Keratinocyte (primary cell): ENCODE measurements around the gene TMEM53. TPM values are rescaled to one million over a fixed set of nuclear protein-coding genes. Genes with fewer than 3 reads are reported as not detected.

Experiments
- DNase-seq: peaks from one replicate; pipeline ENCODE4 v3.0.0-alpha.2; 2011; ENCODE audit warnings: low read depth, missing footprints, low spot score
- FAIRE-seq: peaks from 2 replicates; lab custom pipeline; 2011; peaks lifted over from hg19 to GRCh38; lab: Jason Lieb, UNC
- H2AFZ ChIP-seq: 2 replicates; pipeline ENCODE4 v1.6.0; 2012; ENCODE audit warnings: low read length, control low read depth, inconsistent platforms; ENCODE audit not compliant: control insufficient read depth
- H3K27ac ChIP-seq: 2 replicates; pipeline ENCODE4 v1.5.1; 2011; ENCODE audit warnings: low read length; ENCODE audit not compliant: control insufficient read depth, insufficient read depth
- H3K27me3 ChIP-seq: 3 replicates; pipeline ENCODE4 v1.6.0; 2011; ENCODE audit warnings: low read length; ENCODE audit not compliant: control insufficient read depth, insufficient read depth; ENCODE audit errors: extremely low read depth
- H3K36me3 ChIP-seq, 2 experiments: 2 replicates in 1 of 2; 3 replicates in 1 of 2; pipeline ENCODE4 v1.5.1; 2011; ENCODE audit warnings: low read length in 2 of 2, mild to moderate bottlenecking in 1 of 2; ENCODE audit not compliant: control insufficient read depth in 2 of 2, insufficient read depth in 2 of 2; ENCODE audit errors: extremely low read depth in 1 of 2
- H3K4me1 ChIP-seq: 3 replicates; pipeline ENCODE4 v1.5.1; 2011; ENCODE audit warnings: low read length; ENCODE audit not compliant: control insufficient read depth, insufficient read depth; ENCODE audit errors: extremely low read depth
- H3K4me2 ChIP-seq: 3 replicates; pipeline ENCODE4 v1.6.0; 2011; ENCODE audit warnings: low read depth, low read length; ENCODE audit not compliant: control insufficient read depth, insufficient read depth; ENCODE audit errors: extremely low read depth
- H3K4me3 ChIP-seq, 3 experiments: fragments of 200-600 bp in 1 of 3; sonication (generic) in 1 of 3; 2 replicates in 2 of 3; 3 replicates in 1 of 3; pipeline ENCODE4 v1.5.1; 2011 to 2016; ENCODE audit warnings: low read length in 3 of 3, mild to moderate bottlenecking in 3 of 3, control low read depth in 2 of 3, inconsistent platforms in 1 of 3, low read depth in 1 of 3, mixed read lengths in 1 of 3, mixed run types in 1 of 3, moderate library complexity in 1 of 3; ENCODE audit not compliant: control insufficient read depth in 2 of 3, insufficient read depth in 2 of 3; ENCODE audit errors: extremely low read depth in 1 of 3
- H3K79me2 ChIP-seq: 2 replicates; pipeline ENCODE4 v1.6.0; 2012; ENCODE audit warnings: low read length; ENCODE audit not compliant: control insufficient read depth, insufficient read depth
- H3K9ac ChIP-seq: 3 replicates; pipeline ENCODE4 v1.6.0; 2011; ENCODE audit warnings: low read length; ENCODE audit not compliant: control insufficient read depth, insufficient read depth; ENCODE audit errors: extremely low read depth
- H3K9me1 ChIP-seq: 3 replicates; pipeline ENCODE4 v1.6.0; 2011; ENCODE audit warnings: low read length; ENCODE audit not compliant: control insufficient read depth, insufficient read depth; ENCODE audit errors: extremely low read depth
- H3K9me3 ChIP-seq: 2 replicates; pipeline ENCODE4 v1.5.1; 2012; ENCODE audit warnings: low read depth, low read length; ENCODE audit not compliant: control insufficient read depth
- H4K20me1 ChIP-seq: 3 replicates; pipeline ENCODE4 v1.6.0; 2011; ENCODE audit warnings: low read length; ENCODE audit not compliant: control insufficient read depth, insufficient read depth; ENCODE audit errors: extremely low read depth
- EZH2 ChIP-seq: IDR thresholded peaks from one replicate; pipeline ENCODE4 v1.6.1; 2012; ENCODE audit warnings: inconsistent platforms, mild to moderate bottlenecking, low read length, moderate library complexity
- dilution Hi-C: fragments of 300-500 bp; cut with MboI; formaldehyde crosslinking; loops from one replicate; pipeline ENCODE4 v1.7.0; 2020; ENCODE audit warnings: low sequenced_read_pairs; ENCODE audit not compliant: extremely low pct_ligation_motif_present
- polyA plus RNA-seq, 5 experiments: library from polyadenylated mRNA; depleted of rRNA in 3 of 5; stranded (reverse) in 3 of 5; stranded (forward) in 1 of 5; unstranded in 1 of 5; fragments of >200 nt; gene quantifications; 1 replicate in 1 of 5; 2 replicates in 3 of 5; 3 replicates in 1 of 5; pipeline versions ENCODE4 v1.2.1 to v1.2.3, GENCODE V29; 2011 to 2012; ENCODE audit warnings: missing spikeins in 2 of 5, low read depth in 1 of 5, low replicate concordance in 1 of 5
- TF ChIP-seq, protein P1 (sequence below), 3 experiments: IDR thresholded peaks in 1 of 3; conservative IDR thresholded peaks in 1 of 3; optimal IDR thresholded peaks in 1 of 3; 2 replicates in 2 of 3; 3 replicates in 1 of 3; pipeline versions ENCODE3 to v1.5.1; 2011; ENCODE audit warnings: low read length in 3 of 3, mild to moderate bottlenecking in 3 of 3, moderate library complexity in 2 of 3, control low read depth in 1 of 3, inconsistent platforms in 1 of 3; ENCODE audit not compliant: insufficient read depth in 2 of 3; ENCODE audit errors: extremely low read depth in 1 of 3

TMEM53 gene
- polyA plus RNA-seq, 1 donor (not counting 4 experiments of a cell fraction or from before 2014, with no cell fraction given) = 5.6 TPM

DNA sequence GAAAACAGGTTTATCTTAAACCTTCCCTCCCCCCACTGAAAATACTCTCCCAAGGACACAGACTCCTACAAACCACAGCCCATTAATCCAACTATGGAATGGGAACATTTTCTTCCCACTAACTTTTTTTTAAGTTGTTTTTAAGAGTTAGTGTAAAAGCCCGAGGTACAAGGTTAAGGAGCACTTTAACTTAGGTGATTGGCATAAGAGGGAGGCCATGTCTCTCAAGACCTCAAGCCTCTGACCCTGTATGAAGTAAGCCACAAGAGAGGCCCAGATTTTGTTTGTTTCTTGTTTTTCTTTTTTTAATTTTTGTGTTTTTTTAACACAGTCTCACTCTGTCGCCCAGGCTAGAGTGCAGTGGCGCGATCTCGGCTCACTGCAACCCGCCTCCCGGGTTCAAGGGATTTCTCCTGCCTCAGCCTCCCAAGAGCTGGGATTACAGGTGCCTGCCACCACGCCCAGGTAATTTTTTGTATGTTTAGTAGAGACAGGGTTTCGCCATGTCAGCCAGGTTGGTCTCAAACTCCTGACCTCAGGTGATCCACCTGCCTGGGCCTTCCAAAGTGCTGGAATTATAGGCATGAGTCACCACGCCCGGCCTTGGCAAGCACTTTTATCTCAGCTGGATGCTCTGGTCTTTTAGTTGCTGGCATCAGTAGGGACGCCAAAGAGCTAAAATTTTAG lies 14.6 kb upstream of the TMEM53 start:
- Histone ChIP-seq H3K9me1 (no peaks in the 10 kb centered on the region), H2AFZ (no peak overlapping the region), H3K36me3 (no peaks in the 10 kb centered on the region), H4K20me1 (no peaks in the 10 kb centered on the region), H3K9me3 (no peaks in the 10 kb centered on the region), H3K4me3 (no peak overlapping the region), H3K9ac (no peak overlapping the region), H3K27me3 (no peaks in the 10 kb centered on the region), H3K4me2 (no peak overlapping the region), H3K4me1 (no peaks in the 10 kb centered on the region), H3K79me2 (no peaks in the 10 kb centered on the region), H3K27ac (no peak overlapping the region)
- TF ChIP-seq EZH2 = no peak
- TF ChIP-seq, protein P1, sequence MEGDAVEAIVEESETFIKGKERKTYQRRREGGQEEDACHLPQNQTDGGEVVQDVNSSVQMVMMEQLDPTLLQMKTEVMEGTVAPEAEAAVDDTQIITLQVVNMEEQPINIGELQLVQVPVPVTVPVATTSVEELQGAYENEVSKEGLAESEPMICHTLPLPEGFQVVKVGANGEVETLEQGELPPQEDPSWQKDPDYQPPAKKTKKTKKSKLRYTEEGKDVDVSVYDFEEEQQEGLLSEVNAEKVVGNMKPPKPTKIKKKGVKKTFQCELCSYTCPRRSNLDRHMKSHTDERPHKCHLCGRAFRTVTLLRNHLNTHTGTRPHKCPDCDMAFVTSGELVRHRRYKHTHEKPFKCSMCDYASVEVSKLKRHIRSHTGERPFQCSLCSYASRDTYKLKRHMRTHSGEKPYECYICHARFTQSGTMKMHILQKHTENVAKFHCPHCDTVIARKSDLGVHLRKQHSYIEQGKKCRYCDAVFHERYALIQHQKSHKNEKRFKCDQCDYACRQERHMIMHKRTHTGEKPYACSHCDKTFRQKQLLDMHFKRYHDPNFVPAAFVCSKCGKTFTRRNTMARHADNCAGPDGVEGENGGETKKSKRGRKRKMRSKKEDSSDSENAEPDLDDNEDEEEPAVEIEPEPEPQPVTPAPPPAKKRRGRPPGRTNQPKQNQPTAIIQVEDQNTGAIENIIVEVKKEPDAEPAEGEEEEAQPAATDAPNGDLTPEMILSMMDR (optimal IDR thresholded peaks at IDR 0.05 in 1 of 3, IDR thresholded peaks at IDR 0.05 in 1 of 3, conservative IDR thresholded peaks at IDR 0.05 in 1 of 3; ENCODE audit: extremely low read depth in 1 of 3, insufficient read depth in 2 of 3, low read length in 3 of 3) = no peak
- dilution Hi-C loops = no loop called here
- DNase-seq (no peak), FAIRE-seq (no peak)

DNA sequence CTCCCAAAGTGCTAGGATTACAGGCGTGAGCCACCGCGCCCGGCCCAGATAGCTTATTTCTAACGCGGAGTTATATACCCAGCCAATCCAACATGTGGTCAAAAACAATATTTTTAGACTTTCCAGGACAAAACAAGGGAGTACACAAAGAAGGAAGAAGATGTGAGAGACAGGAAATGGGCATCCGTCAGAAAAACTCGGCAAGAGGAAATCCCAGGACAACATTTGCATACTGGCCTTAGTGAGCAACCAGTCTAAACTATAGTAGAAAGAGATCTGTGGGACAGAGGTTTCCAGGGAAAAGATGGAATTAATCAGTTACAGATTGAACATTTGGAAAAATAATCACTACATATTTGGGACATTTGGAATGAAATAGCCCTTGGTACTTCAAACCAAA lies 11.6 kb upstream of the TMEM53 start:
- Histone ChIP-seq H3K79me2 (no peaks in the 10 kb centered on the region), H3K9ac (no peak overlapping the region), H3K36me3 (no peaks in the 10 kb centered on the region), H3K4me3 (no peak overlapping the region), H3K4me2 (no peak overlapping the region), H3K9me3 (no peaks in the 10 kb centered on the region), H4K20me1 (no peaks in the 10 kb centered on the region), H2AFZ (no peak overlapping the region), H3K27ac (no peak overlapping the region), H3K9me1 (no peaks in the 10 kb centered on the region), H3K4me1 (no peaks in the 10 kb centered on the region), H3K27me3 (no peaks in the 10 kb centered on the region)
- no peak for TF ChIP-seq EZH2
- TF ChIP-seq, protein P1 (optimal IDR thresholded peaks at IDR 0.05 in 1 of 3, IDR thresholded peaks at IDR 0.05 in 1 of 3, conservative IDR thresholded peaks at IDR 0.05 in 1 of 3; ENCODE audit: extremely low read depth in 1 of 3, insufficient read depth in 2 of 3, low read length in 3 of 3) = no peak
- dilution Hi-C loops = no loop called here
- FAIRE-seq (no peak), DNase-seq (no peak)
